ENCODE results near the gene GAL3ST2. TPM values are rescaled to one million over a fixed set of nuclear protein-coding genes. Genes with fewer than 3 reads are reported as not detected.

The GAL3ST2 gene
- total RNA-seq, 2 donors from 2014 or later = 2.4 TPM; not detected in 1

DNA sequence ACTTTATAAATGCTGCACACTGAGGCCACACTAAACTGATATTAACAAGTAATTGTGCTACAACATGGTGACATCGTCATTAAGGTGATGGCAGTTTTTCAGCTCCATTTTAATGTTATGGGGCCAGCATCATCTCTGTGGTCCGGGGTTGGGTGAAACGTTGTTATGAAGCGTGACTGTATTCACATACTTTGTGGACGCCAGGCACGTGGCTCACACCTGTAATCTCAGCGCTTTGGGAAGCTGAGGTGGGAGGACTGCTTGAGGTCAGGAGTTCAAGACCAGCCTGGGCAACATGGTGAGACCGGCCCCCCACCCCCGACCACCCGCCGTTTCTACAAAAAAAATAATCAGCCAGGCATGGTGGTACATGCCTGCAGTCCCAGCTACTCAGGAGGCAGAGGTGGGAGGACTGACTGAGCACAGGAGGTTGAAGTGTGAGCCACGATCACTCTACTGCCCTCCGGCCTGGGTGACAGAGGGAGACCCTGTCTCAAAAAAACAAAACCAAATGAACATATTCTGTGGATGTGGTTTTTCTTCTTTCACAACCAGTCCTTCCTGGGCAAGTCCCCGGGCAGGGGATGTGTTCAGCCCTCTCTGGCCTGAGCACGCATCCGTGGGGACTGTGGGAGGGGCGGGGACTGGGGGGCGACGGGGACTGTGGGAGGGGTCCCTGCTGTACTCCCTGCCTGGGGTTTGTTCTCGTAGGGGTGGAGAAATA lies 12.9 kb upstream of the GAL3ST2 start:
- Histone ChIP-seq H3K4me1 (replicated peaks) (peaks cover 3% of the 10 kb centered on the region), H3K4me3 (no peak overlapping the region), H3K27ac (no peak overlapping the region), H3K36me3 (no peaks in the 10 kb centered on the region), H3K9me3 (no peaks in the 10 kb centered on the region), H3K27me3 (replicated peaks; ENCODE audit: insufficient read depth) (no peaks in the 10 kb centered on the region)
- no peak for DNase-seq (ENCODE audit: low spot score)
- intact Hi-C loops (cut with DNase I) = no loop called here
- TF ChIP-seq POLR2A (IDR thresholded peaks at IDR 0.05) (no peak), POLR2AphosphoS5 (IDR thresholded peaks at IDR 0.05) (no peak)
- TF ChIP-seq, protein P1, sequence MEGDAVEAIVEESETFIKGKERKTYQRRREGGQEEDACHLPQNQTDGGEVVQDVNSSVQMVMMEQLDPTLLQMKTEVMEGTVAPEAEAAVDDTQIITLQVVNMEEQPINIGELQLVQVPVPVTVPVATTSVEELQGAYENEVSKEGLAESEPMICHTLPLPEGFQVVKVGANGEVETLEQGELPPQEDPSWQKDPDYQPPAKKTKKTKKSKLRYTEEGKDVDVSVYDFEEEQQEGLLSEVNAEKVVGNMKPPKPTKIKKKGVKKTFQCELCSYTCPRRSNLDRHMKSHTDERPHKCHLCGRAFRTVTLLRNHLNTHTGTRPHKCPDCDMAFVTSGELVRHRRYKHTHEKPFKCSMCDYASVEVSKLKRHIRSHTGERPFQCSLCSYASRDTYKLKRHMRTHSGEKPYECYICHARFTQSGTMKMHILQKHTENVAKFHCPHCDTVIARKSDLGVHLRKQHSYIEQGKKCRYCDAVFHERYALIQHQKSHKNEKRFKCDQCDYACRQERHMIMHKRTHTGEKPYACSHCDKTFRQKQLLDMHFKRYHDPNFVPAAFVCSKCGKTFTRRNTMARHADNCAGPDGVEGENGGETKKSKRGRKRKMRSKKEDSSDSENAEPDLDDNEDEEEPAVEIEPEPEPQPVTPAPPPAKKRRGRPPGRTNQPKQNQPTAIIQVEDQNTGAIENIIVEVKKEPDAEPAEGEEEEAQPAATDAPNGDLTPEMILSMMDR (IDR thresholded peaks at IDR 0.05) = no peak
- WGBS = 76% methylated on average over 20 of the region's 20 CpGs

DNA sequence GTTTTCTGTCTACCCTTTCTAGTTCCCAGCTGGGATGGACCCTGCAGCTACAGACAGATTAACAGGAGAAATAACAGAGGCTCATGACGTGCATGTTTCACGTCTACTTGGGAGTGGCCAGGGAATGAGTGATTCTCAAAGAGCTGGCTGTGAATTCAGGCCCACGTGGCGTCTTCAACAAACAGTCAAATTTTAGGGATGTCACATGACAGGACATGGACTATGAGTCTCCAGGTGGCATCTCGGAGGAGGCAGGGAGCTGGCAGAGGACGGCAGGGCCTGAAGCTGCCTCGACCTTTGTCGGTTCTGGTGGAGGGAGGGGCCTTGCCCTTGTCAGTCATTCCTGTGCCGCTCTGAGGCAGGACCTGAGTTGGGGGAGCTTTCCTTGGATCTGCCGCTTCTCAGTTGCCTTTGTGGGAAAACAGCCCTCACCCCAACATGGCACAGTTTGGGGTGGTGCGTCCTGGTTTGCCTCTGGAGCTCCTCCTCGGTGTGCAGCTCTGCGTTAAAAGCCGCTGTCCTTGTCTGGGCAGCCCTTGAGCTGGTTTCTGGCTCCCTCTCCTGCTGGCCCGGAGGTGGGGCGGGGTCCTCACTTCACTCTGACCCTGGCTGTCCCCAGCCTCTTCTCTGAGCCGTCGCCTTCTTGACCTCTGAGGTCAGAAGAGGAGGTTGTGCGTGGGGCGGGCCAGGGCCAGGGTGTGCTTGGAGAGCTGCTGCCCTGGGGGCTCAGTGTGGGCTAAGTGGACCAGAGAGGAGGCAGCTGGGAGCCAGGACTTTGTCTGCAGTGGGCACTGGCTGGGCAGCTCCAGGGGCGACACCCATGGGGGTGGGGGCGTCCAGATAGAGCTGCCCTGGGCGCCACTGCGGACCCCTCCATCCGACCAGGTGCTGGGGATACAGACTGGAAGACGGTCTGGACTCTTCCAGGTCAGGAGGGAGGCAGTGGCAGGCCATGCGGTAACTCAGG lies 12.1 kb upstream of the GAL3ST2 start:
- intact Hi-C loops (cut with DNase I) = no loop called here

DNA sequence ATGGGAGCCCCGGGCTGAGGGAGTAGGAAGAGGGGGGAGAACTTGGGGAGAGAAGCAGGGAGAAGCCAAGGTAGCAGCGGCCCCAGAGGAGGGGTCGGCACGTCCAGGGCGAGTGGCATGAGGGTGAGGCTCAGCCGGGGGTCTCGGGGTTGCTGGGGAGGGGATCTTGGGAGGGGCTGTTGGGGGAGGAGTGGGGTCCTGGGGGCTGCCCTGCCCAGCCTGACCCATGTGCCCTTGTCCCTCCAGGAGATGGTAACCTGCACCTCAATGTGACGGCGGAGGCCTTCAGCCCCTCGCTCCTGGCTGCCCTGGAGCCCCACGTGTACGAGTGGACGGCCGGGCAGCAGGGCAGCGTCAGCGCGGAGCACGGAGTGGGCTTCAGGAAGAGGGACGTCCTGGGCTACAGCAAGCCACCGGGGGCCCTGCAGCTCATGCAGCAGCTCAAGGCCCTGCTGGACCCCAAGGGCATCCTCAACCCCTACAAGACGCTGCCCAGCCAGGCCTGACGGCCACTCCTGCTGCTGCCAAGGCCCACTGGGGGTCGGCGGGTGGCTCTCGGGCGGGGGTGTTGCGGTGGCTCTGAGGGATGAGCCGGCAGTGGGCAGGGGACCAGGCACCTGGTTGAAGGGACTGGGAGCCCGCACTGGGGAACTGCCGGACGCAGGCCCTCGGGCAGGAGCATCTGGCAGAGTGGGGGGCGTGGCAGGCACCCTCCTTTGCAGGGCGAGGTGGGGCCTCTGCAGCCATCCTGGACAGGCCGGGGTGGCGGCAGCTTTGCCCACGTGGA lies 9.0 kb upstream of the GAL3ST2 start:
- intact Hi-C loops (cut with DNase I) = no loop called here
- DNase-seq (ENCODE audit: low spot score) = no peak

More for the DNA sequence above, 12.1 kb upstream of the GAL3ST2 start:
- DNase-seq (ENCODE audit: low spot score) = no peak
- Histone ChIP-seq H3K4me1 (replicated peaks) (peaks cover 3% of the 10 kb centered on the region), H3K36me3 (no peaks in the 10 kb centered on the region), H3K4me3 (no peak overlapping the region), H3K27ac (no peak overlapping the region), H3K9me3 (no peaks in the 10 kb centered on the region), H3K27me3 (replicated peaks; ENCODE audit: insufficient read depth) (no peaks in the 10 kb centered on the region)
- WGBS = 89% methylated on average over 27 of the region's 27 CpGs
- TF ChIP-seq, protein P1 (IDR thresholded peaks at IDR 0.05) = no peak
- TF ChIP-seq POLR2A (IDR thresholded peaks at IDR 0.05) = no peak
- TF ChIP-seq POLR2AphosphoS5 (IDR thresholded peaks at IDR 0.05) = no peak

DNA sequence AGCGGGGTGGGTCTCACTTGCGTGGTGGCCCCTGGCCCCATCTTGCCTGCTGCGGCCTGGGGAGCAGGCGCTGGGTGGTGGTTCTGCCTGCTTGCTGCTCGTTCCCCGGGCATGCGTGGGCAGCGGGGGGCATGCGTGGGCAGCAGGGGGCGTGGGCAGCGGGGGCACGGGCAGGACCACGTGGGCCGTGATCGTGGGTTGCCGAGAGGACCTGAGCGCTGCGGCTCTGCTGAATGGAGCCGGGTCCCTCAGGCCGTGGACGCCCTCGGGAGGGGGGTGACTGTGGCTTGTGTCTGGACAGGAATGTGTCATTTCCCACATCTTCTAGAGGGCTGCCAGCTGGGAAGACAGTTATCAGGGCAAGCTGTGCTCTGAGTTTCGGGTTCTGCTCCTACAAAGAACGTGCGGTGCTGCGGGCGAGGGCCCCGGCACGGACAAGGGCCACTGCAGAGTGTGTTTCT lies 8.3 kb upstream of the GAL3ST2 start:
- WGBS = 87% methylated on average over 29 of the region's 29 CpGs
- no peaks in the 10 kb centered on the region for H3K9me3 ChIP-seq
- no peak overlapping the region for H3K4me3 ChIP-seq
- no peak for DNase-seq (ENCODE audit: low spot score)
- H3K4me1 ChIP-seq (replicated peaks) = no peaks in the 10 kb centered on the region
- TF ChIP-seq, protein P1 (IDR thresholded peaks at IDR 0.05) = no peak
- H3K27ac ChIP-seq = no peak overlapping the region
- no peaks in the 10 kb centered on the region for H3K27me3 ChIP-seq (replicated peaks; ENCODE audit: insufficient read depth)
- intact Hi-C loops (cut with DNase I) = no loop called here
- no peaks in the 10 kb centered on the region for H3K36me3 ChIP-seq

More for the DNA sequence above, 9.0 kb upstream of the GAL3ST2 start:
- no peak for TF ChIP-seq POLR2A (IDR thresholded peaks at IDR 0.05)
- TF ChIP-seq POLR2AphosphoS5 (IDR thresholded peaks at IDR 0.05) = no peak
- TF ChIP-seq, protein P1 (IDR thresholded peaks at IDR 0.05) = no peak
- Histone ChIP-seq H3K27ac (no peak overlapping the region), H3K36me3 (no peaks in the 10 kb centered on the region), H3K9me3 (no peaks in the 10 kb centered on the region), H3K4me1 (replicated peaks) (peaks cover 1% of the 10 kb centered on the region), H3K27me3 (replicated peaks; ENCODE audit: insufficient read depth) (no peaks in the 10 kb centered on the region), H3K4me3 (no peak overlapping the region)
- 93% methylated on average over 35 of the region's 37 CpGs for WGBS
